Endothelial cell (in vitro differentiated cells): Measurements from ENCODE around the gene PHACTR1. TPM values are rescaled to one million over a fixed set of nuclear protein-coding genes. Genes with fewer than 3 reads are reported as not detected.

ENCODE experiments used
- DNase-seq: peaks from one replicate; pipeline ENCODE4 v3.0.0; 2021; ENCODE audit warnings: low spot score
- H3K27ac Mint-ChIP-seq: one replicate; pipeline ENCODE4 v1.8.0; 2021; ENCODE audit warnings: mixed read lengths, inconsistent platforms; ENCODE audit not compliant: unreplicated experiment
- H3K27me3 Mint-ChIP-seq: one replicate; pipeline ENCODE4 v1.8.0; 2021; ENCODE audit warnings: mild to moderate bottlenecking, moderate library complexity, mixed read lengths, inconsistent platforms; ENCODE audit not compliant: unreplicated experiment
- H3K36me3 Mint-ChIP-seq: one replicate; pipeline ENCODE4 v1.8.0; 2021; ENCODE audit warnings: mild to moderate bottlenecking, low read depth, mixed read lengths, inconsistent platforms; ENCODE audit not compliant: unreplicated experiment
- H3K4me1 Mint-ChIP-seq: one replicate; pipeline ENCODE4 v1.8.0; 2021; ENCODE audit warnings: mild to moderate bottlenecking, mixed read lengths, inconsistent platforms; ENCODE audit not compliant: unreplicated experiment
- H3K4me3 Mint-ChIP-seq: one replicate; pipeline ENCODE4 v1.8.0; 2021; ENCODE audit warnings: mild to moderate bottlenecking, mixed read lengths, inconsistent platforms; ENCODE audit not compliant: unreplicated experiment
- H3K9me3 Mint-ChIP-seq: one replicate; pipeline ENCODE4 v1.8.0; 2021; ENCODE audit warnings: mixed read lengths, inconsistent platforms; ENCODE audit not compliant: unreplicated experiment
- CTCF ChIP-seq: fragments of 200-600 bp; sonication (generic); IDR thresholded peaks from one replicate; pipeline ENCODE4 v1.5.0; 2021; ENCODE audit warnings: antibody characterized with exemption; ENCODE audit not compliant: unreplicated experiment
- total RNA-seq: library from RNA; stranded (reverse); fragmentation: NEBNext Ultra II Directional; extraction: Animal tissue kit (Norgen Biotek cat#: 25700); gene quantifications from one replicate; pipeline ENCODE4 v1.2.1, GENCODE V29; 2021; ENCODE audit not compliant: unreplicated experiment

Gene PHACTR1
- total RNA-seq, 1 donor from 2014 or later = 39.9 TPM

- TF ChIP-seq CTCF = no peak
- DNase-seq = no peak
- no peaks in the 10 kb centered on the region for H3K9me3 Mint-ChIP-seq
- no peak overlapping the region for H3K4me3 Mint-ChIP-seq
- no peaks in the 10 kb centered on the region for H3K36me3 Mint-ChIP-seq
- H3K27me3 Mint-ChIP-seq = no peaks in the 10 kb centered on the region
- no peaks in the 10 kb centered on the region for H3K4me1 Mint-ChIP-seq
- no peak overlapping the region for H3K27ac Mint-ChIP-seq
Measured at GRCh38 chr6:12891595-12891994, 175.0 kb downstream of the PHACTR1 start.

DNA sequence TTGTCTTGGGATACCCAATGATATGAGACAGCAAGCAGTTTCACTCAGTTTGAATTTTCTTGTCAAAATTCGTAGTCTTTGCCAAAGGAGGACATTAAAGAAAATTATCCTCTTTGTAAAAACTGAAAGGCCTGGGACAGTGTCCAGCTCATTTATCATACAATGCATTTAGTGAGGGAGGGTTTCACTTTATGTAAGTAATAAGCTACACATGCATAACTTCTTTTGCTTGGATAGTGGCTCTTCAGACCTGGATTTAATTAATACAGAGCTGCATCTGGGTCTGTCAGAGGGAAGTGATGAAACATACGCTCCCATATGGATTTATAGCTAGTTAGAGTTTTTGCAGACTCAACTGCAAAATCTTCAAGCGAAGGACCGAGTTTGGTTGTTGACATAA lies 175.6 kb downstream of the PHACTR1 start:
- H3K4me1 Mint-ChIP-seq = no peaks in the 10 kb centered on the region
- H3K4me3 Mint-ChIP-seq = no peak overlapping the region
- no peaks in the 10 kb centered on the region for H3K9me3 Mint-ChIP-seq
- H3K27me3 Mint-ChIP-seq = no peaks in the 10 kb centered on the region
- H3K27ac Mint-ChIP-seq = no peak overlapping the region
- DNase-seq = no peak
- no peak for TF ChIP-seq CTCF
- H3K36me3 Mint-ChIP-seq = no peaks in the 10 kb centered on the region

GRCh38 chr6:12893036-12893435 lies 176.5 kb downstream of the PHACTR1 start:
- no peak overlapping the region for H3K27ac Mint-ChIP-seq

GRCh38 chr6:12895721-12896120 lies 179.2 kb downstream of the PHACTR1 start:
- no peak for DNase-seq
- no peak overlapping the region for H3K4me3 Mint-ChIP-seq
- H3K27me3 Mint-ChIP-seq = peaks cover 1% of the 10 kb centered on the region
- no peaks in the 10 kb centered on the region for H3K9me3 Mint-ChIP-seq
- no peaks in the 10 kb centered on the region for H3K36me3 Mint-ChIP-seq
- no peak for TF ChIP-seq CTCF
- no peak overlapping the region for H3K27ac Mint-ChIP-seq
- no peaks in the 10 kb centered on the region for H3K4me1 Mint-ChIP-seq

More at GRCh38 chr6:12893036-12893435, 176.5 kb downstream of the PHACTR1 start:
- Mint-ChIP-seq H3K27me3 (no peaks in the 10 kb centered on the region), H3K4me1 (no peaks in the 10 kb centered on the region), H3K9me3 (no peaks in the 10 kb centered on the region), H3K4me3 (no peak overlapping the region), H3K36me3 (no peaks in the 10 kb centered on the region)
- no peak for DNase-seq
- TF ChIP-seq CTCF = no peak

GRCh38 chr6:12896208-12896733 lies 179.7 kb downstream of the PHACTR1 start:
- no peak for TF ChIP-seq CTCF
- H3K36me3 Mint-ChIP-seq = no peaks in the 10 kb centered on the region
- DNase-seq = no peak
- H3K9me3 Mint-ChIP-seq = no peaks in the 10 kb centered on the region
- H3K27me3 Mint-ChIP-seq = peaks cover 1% of the 10 kb centered on the region
- H3K4me3 Mint-ChIP-seq = no peak overlapping the region
- no peaks in the 10 kb centered on the region for H3K4me1 Mint-ChIP-seq
- no peak overlapping the region for H3K27ac Mint-ChIP-seq
